Glutamatergic neuron (in vitro differentiated cells): ENCODE results near the gene GINS2. TPM values are rescaled to one million over a fixed set of nuclear protein-coding genes. Genes with fewer than 3 reads are reported as not detected.

ENCODE experiments used
- DNase-seq: peaks from one replicate; pipeline ENCODE4 v3.0.0; 2022
- H3K27ac Mint-ChIP-seq: one replicate; pipeline ENCODE4 v1.8.0; 2020; ENCODE audit warnings: mild to moderate bottlenecking, mixed read lengths, inconsistent platforms; ENCODE audit not compliant: unreplicated experiment
- H3K27me3 Mint-ChIP-seq: one replicate; pipeline ENCODE4 v1.8.0; 2020; ENCODE audit warnings: mild to moderate bottlenecking, moderate library complexity, mixed read lengths, inconsistent platforms; ENCODE audit not compliant: unreplicated experiment
- H3K36me3 Mint-ChIP-seq: one replicate; pipeline ENCODE4 v1.8.0; 2020; ENCODE audit warnings: mild to moderate bottlenecking, mixed read lengths, inconsistent platforms; ENCODE audit not compliant: unreplicated experiment
- H3K4me1 Mint-ChIP-seq: one replicate; pipeline ENCODE4 v1.8.0; 2020; ENCODE audit warnings: mild to moderate bottlenecking, low read depth, mixed read lengths, inconsistent platforms; ENCODE audit not compliant: unreplicated experiment
- H3K4me3 Mint-ChIP-seq: one replicate; pipeline ENCODE4 v1.8.0; 2020; ENCODE audit warnings: mild to moderate bottlenecking, mixed read lengths, inconsistent platforms; ENCODE audit not compliant: unreplicated experiment
- H3K9me3 Mint-ChIP-seq: one replicate; pipeline ENCODE4 v1.8.0; 2020; ENCODE audit warnings: mild to moderate bottlenecking, moderate library complexity, mixed read lengths, inconsistent platforms; ENCODE audit not compliant: unreplicated experiment
- total RNA-seq: library from RNA; stranded (reverse); fragmentation: NEBNext Ultra II Directional; extraction: Animal tissue kit (Norgen Biotek cat#: 25700); gene quantifications from one replicate; pipeline ENCODE4 v1.2.1, GENCODE V29; 2021; ENCODE audit not compliant: unreplicated experiment
- TF ChIP-seq, protein P1 (sequence below): fragments of 200-600 bp; sonication (generic); IDR thresholded peaks from one replicate; pipeline ENCODE4 v1.5.0; 2021; ENCODE audit not compliant: partially characterized antibody, unreplicated experiment

Gene GINS2
- total RNA-seq, 1 donor from 2014 or later, result 7.1 TPM

GRCh38 chr16:85697431-85697830, 8.7 kb upstream of the GINS2 start:
- Mint-ChIP-seq H3K27me3 (peaks cover 5% of the 10 kb centered on the region), H3K36me3 (no peaks in the 10 kb centered on the region), H3K9me3 (peaks cover 1% of the 10 kb centered on the region), H3K4me1 (peaks cover 4% of the 10 kb centered on the region), H3K27ac (no peak overlapping the region), H3K4me3 (no peak overlapping the region)
- TF ChIP-seq, protein P1, sequence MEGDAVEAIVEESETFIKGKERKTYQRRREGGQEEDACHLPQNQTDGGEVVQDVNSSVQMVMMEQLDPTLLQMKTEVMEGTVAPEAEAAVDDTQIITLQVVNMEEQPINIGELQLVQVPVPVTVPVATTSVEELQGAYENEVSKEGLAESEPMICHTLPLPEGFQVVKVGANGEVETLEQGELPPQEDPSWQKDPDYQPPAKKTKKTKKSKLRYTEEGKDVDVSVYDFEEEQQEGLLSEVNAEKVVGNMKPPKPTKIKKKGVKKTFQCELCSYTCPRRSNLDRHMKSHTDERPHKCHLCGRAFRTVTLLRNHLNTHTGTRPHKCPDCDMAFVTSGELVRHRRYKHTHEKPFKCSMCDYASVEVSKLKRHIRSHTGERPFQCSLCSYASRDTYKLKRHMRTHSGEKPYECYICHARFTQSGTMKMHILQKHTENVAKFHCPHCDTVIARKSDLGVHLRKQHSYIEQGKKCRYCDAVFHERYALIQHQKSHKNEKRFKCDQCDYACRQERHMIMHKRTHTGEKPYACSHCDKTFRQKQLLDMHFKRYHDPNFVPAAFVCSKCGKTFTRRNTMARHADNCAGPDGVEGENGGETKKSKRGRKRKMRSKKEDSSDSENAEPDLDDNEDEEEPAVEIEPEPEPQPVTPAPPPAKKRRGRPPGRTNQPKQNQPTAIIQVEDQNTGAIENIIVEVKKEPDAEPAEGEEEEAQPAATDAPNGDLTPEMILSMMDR, result no peak
- DNase-seq, result no peak

DNA sequence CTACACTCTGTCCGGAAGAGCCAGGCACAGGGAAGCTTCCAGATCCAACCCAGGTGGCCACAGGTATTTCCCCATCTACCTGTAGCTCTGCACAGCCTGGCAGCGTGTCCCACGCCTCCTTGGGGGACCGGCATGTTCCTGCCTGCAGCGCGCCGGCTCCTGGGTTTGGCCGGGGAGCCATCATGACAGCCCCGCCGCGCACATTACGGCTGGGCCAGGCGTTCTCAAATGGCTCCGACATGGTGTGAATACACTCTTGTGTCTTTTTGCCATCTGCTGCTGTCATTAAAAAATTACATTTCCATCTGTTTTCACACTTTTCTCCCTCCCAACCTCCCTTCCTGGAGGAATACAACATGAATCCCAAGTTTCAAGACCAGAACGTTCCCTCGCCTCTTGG, 8.0 kb upstream of the GINS2 start:
- no peak overlapping the region for H3K27ac Mint-ChIP-seq
- TF ChIP-seq, protein P1, result no peak
- peaks cover 4% of the 10 kb centered on the region for H3K4me1 Mint-ChIP-seq
- peaks cover 4% of the 10 kb centered on the region for H3K27me3 Mint-ChIP-seq
- no peak overlapping the region for H3K4me3 Mint-ChIP-seq
- H3K9me3 Mint-ChIP-seq, result peaks cover 1% of the 10 kb centered on the region
- no peak for DNase-seq
- H3K36me3 Mint-ChIP-seq, result no peaks in the 10 kb centered on the region

GRCh38 chr16:85695196-85696128, 6.7 kb upstream of the GINS2 start:
- peaks cover 1% of the 10 kb centered on the region for H3K9me3 Mint-ChIP-seq
- H3K4me1 Mint-ChIP-seq, result peaks cover 4% of the 10 kb centered on the region
- peaks cover 2% of the 10 kb centered on the region for H3K27me3 Mint-ChIP-seq
- no peaks in the 10 kb centered on the region for H3K36me3 Mint-ChIP-seq
- TF ChIP-seq, protein P1, result no peak
- H3K4me3 Mint-ChIP-seq, result no peak overlapping the region
- H3K27ac Mint-ChIP-seq, result no peak overlapping the region
- DNase-seq, result no peak

- no peaks in the 10 kb centered on the region for H3K27me3 Mint-ChIP-seq
Measured at GRCh38 chr16:85690469-85691064, 1.8 kb upstream of the GINS2 start.

More at GRCh38 chr16:85690469-85691064, 1.8 kb upstream of the GINS2 start:
- Mint-ChIP-seq H3K4me1 (no peaks in the 10 kb centered on the region), H3K36me3 (no peaks in the 10 kb centered on the region), H3K9me3 (no peaks in the 10 kb centered on the region), H3K27ac (no peak overlapping the region), H3K4me3 (no peak overlapping the region)
- DNase-seq, result no peak
- TF ChIP-seq, protein P1, result no peak
